Posterior vena cava (tissue), 2 donors: ENCODE measurements around the gene PREX1. TPM values are rescaled to one million over a fixed set of nuclear protein-coding genes. Genes with fewer than 3 reads are reported as not detected.

Experiments
- DNase-seq: peaks from one replicate; pipeline ENCODE4 v3.0.0-alpha.2; 2020; ENCODE audit warnings: low spot score
- intact Hi-C, 2 donors: fragments of 100-400 bp; cut with DNase I; formaldehyde crosslinking; loops; one replicate each; pipeline versions ENCODE4 v1.14.1 to v1.14.2; 2022 to 2023
- total RNA-seq, 2 donors: library from RNA; stranded (reverse); fragmentation: NEBNext Ultra II Directional; extraction: Animal tissue kit (Norgen Biotek cat#: 25700); gene quantifications; one replicate each; pipeline ENCODE4 v1.2.1, GENCODE V29; 2021
- donor health status: DM: yes; HTN: yes; CAD: no.
- donor health status: DM: yes; HTN: yes; CAD: no.

Gene PREX1
- total RNA-seq, 2 donors from 2014 or later = 16.9 to 22.0 TPM

GRCh38 chr20:48644286-48644828, 183.4 kb downstream of the PREX1 start:
- no peak for DNase-seq
- intact Hi-C loops = no loop called here

- intact Hi-C loops = no loop called here
- DNase-seq = no peak
Observed at GRCh38 chr20:48642105-48642880, 185.5 kb downstream of the PREX1 start.

- intact Hi-C loops = no loop called here
- DNase-seq = no peak
Observed at GRCh38 chr20:48640871-48641270, 186.9 kb downstream of the PREX1 start.

DNA sequence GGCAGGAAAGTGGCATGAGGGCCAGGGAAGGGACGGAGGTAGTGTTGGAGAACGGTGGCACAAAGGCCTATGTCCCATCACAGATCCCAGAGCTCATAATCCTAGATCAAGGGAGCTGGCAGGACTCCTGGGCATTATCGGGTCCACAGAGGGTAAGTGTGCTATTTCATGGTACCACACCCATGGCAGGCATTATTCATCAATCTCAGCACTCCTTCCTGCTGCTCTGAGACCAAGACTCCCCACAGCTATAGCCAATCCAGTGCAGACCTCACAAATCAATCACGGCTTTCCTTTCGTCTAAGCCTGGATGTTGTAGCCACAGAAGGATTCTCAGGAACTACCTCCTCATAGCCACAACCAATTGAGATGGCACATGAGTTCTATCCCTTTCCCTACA, 187.9 kb downstream of the PREX1 start:
- no peak for DNase-seq
- intact Hi-C loops = no loop called here

DNA sequence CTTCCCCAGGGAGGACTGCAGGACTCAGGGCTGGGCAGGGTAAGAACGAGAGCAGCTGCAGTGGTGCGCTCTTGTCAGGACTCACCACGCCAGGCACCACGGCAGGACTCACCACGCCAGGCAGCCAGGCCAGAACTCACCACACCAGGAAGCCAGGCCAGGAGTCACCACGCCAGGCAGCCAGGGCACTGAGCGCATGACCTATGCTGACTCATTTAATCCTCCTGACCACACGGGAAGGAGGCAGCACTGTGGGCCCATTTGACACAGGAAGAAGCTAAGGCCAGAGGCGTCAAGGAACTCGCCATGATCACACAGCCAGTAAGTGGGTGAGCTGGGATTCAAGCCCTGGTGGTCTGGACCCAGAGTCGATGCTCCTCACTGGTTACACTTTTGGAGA, 189.3 kb downstream of the PREX1 start:
- intact Hi-C loops = no loop called here
- no peak for DNase-seq

DNA sequence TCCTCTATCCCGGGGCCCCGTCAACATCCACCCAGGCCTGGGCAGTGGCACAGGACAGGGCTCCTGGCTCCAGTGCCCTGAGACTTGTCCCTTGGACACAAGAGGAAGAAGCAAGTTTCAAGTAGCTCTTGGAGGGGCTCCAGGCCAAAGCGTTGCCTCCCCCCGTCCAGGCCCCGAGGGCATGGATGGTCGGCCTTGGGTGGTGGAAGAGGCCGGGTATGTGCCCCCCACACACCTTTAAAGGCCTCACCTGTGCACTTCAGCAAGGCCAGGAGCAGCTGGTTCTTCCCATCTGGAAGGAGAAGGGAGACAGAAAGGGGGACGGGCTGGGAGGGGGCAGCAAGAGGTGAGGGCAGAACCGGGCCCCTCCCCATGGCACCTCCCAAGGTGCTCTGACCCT, 190.3 kb downstream of the PREX1 start:
- DNase-seq = no peak
- intact Hi-C loops = no loop called here

GRCh38 chr20:48636301-48636700, 191.5 kb downstream of the PREX1 start:
- intact Hi-C loops = no loop called here
- DNase-seq = no peak

DNA sequence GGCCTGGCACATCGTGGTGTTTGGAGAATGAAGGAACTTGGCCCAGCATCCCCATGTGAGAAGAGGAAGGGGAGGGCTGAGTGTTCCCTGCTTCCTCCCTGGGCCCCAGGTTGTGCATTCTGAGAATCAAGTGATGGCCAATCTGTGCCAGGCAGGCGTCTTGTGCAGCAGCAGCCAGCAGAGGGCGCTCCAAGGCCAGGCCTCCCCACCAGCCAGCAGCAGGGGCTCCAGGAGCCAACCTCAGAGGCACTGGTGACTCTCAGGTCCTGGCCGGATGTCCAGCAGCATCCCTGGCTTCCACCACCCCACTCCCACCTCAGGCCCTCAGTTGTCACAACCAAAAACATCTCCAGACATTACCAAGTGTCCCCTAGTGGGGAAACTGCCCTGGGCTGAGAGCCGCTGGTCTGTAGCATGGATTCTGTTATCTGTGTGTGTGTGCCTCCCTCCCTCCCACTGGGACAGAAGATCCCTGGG, 192.0 kb downstream of the PREX1 start:
- intact Hi-C loops = no loop called here
- peak; percentile 66 for DNase-seq

GRCh38 chr20:48635361-48635760, 192.4 kb downstream of the PREX1 start:
- intact Hi-C loops = no loop called here
- DNase-seq = peak; percentile 52

- DNase-seq = peak; percentile 18
- intact Hi-C loops = no loop called here
Observed at GRCh38 chr20:48634641-48635040, 193.2 kb downstream of the PREX1 start.

- intact Hi-C loops = no loop called here
Observed at GRCh38 chr20:48633620-48634257, 194.1 kb downstream of the PREX1 start.

DNA sequence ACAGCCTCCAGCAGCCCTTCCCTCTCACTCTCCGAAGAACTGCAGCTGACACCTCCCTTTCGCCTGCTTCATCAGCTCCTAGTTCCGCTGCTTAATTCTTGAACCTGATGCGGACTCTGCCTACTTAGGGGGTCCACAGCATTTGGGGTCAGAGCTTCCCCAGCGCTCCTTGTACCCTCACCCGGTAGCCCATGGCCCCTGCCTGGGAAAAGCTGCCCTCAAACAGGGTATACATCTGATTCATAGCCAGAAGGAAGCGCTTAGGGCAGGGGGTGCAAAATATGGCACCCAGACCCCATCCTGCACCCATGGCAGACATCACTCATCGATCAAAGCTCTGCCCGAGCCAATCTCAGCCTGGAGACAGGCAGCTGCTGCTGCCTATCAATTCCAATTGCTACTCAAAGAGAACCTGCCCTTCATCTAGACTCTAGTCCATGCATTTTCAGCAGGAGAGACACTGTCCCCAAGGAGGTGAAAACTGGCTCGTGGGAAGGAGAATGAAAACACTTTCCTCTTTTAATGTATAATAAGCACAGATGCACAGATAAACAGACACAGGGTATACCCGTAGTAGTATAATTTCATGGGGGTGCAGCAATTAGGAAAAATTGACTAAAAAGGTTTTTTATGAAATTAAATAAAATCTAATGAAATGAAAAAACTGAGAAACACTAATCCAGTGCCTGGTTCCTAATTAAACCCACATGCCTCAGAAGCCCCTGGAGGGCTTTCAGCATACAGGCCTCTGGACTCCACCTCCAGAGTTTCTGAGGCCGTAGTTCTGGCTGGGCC, 194.8 kb downstream of the PREX1 start:
- intact Hi-C loops = no loop called here
- no peak for DNase-seq

More at GRCh38 chr20:48633620-48634257, 194.1 kb downstream of the PREX1 start:
- no peak for DNase-seq

DNA sequence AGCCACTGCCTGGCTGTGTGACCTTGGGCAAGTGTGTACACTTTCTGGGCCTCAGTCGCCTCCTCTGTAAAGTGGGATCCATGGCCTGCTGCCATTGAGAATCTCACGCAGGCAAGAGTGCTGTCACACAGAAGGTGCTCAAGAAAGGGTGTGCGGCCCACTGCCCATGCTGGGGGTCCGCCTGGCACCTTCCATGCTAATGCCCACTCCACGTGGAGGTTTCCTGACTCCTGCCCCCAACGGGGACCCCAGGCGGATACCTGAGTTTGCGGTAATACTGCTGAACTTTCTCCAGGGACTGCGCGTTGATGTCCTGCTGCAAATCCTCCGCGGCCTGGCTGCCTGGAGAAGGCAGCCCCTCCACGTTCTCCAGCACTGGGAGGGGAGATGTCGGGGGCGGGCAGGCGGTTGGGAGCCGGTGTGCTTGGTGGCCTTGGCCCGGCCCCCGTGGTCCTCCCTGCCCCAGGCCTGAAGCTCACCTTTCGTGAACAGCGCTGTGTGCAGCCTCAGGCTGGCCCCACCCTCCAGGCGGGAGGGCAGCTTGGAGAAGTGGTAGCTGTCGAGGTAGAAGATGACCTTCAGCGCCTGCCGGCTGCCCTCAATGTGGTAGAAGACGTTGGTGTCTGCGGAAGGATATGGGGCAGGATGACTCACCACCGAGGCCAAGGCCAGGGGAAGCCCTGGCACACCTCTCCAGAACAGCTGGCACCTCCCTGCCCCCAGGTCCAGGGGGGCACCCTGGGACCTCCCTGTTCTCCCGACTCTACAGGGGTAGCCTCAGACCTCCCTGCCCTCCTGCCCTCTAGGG, 195.6 kb downstream of the PREX1 start:
- intact Hi-C loops = no loop called here
- no peak for DNase-seq

- DNase-seq = no peak
- intact Hi-C loops = no loop called here
Observed at GRCh38 chr20:48631114-48632016, 196.4 kb downstream of the PREX1 start.

- intact Hi-C loops = no loop called here
- DNase-seq = no peak
Observed at GRCh38 chr20:48630342-48631075, 197.3 kb downstream of the PREX1 start.

GRCh38 chr20:48629960-48630315, 197.9 kb downstream of the PREX1 start:
- intact Hi-C loops = no loop called here

More at GRCh38 chr20:48629960-48630315, 197.9 kb downstream of the PREX1 start:
- no peak for DNase-seq
